ENCODE results near the gene NXPE3. TPM values are rescaled to one million over a fixed set of nuclear protein-coding genes. Genes with fewer than 3 reads are reported as not detected.

The NXPE3 gene
- total and polyA plus RNA-seq, 4 donors = 4.5 to 14.2 (median 8.0) TPM

GRCh38 chr3:101784855-101785613 is 6.0 kb downstream of the NXPE3 start:
- Histone ChIP-seq H3K9me3 (ENCODE audit: control insufficient read depth in 4 of 4, insufficient read depth in 3 of 4, low read length in 3 of 4) (no peaks in the 10 kb centered on the region), H3K36me3 (ENCODE audit: control insufficient read depth in 4 of 4, insufficient read depth in 4 of 4, low read length in 4 of 4) (peaks cover 18 to 52% (median 35%) of the 10 kb centered on the region in 4 donors), H3K4me3 (peak overlapping the region; percentile 31), H3K27me3 (ENCODE audit: control insufficient read depth in 3 of 3, insufficient read depth in 3 of 3, low read length in 2 of 3) (no peaks in the 10 kb centered on the region), H3K27ac (ENCODE audit: low read depth in 1 of 2, low read length in 1 of 2) (peak overlapping the region in 1 of 2 donors; percentile 87), H3K4me1 (ENCODE audit: control insufficient read depth in 5 of 5, insufficient read depth in 5 of 5, low read length in 5 of 5) (peaks cover 0 to 15% (median 7%) of the 10 kb centered on the region in 5 donors), H3K9ac (ENCODE audit: insufficient read depth in 1 of 2, low read length in 2 of 2) (no peak overlapping the region)
- 30 to 63% methylated on average over 5 of the region's 5 CpGs for WGBS, 2 donors
- ATAC-seq (ENCODE audit: insufficient read depth, low FRiP score) = no peak
- no peak for TF ChIP-seq CTCF (IDR thresholded peaks at IDR 0.05; ENCODE audit: control extremely low read depth, extremely low read depth)
- DNase-seq = no peak

GRCh38 chr3:101791778-101792177 is 12.8 kb downstream of the NXPE3 start:
- DNase-seq (no peak), ATAC-seq (ENCODE audit: insufficient read depth, low FRiP score) (no peak)
- WGBS, 2 donors = 84 to 85% methylated on average over 4 of the region's 4 CpGs
- Histone ChIP-seq H3K36me3 (ENCODE audit: control insufficient read depth in 4 of 4, insufficient read depth in 4 of 4, low read length in 4 of 4) (peaks cover 8 to 64% (median 30%) of the 10 kb centered on the region in 4 donors), H3K27ac (ENCODE audit: low read depth in 1 of 2, low read length in 1 of 2) (no peak overlapping the region), H3K4me3 (no peak overlapping the region), H3K27me3 (ENCODE audit: control insufficient read depth in 3 of 3, insufficient read depth in 3 of 3, low read length in 2 of 3) (no peaks in the 10 kb centered on the region), H3K4me1 (ENCODE audit: control insufficient read depth in 5 of 5, insufficient read depth in 5 of 5, low read length in 5 of 5) (peaks cover 0 to 2% (median 0%) of the 10 kb centered on the region in 5 donors), H3K9me3 (ENCODE audit: control insufficient read depth in 4 of 4, insufficient read depth in 3 of 4, low read length in 3 of 4) (peaks cover 0 to 2% (median 0%) of the 10 kb centered on the region in 4 donors), H3K9ac (ENCODE audit: insufficient read depth in 1 of 2, low read length in 2 of 2) (no peak overlapping the region)
- TF ChIP-seq CTCF (IDR thresholded peaks at IDR 0.05; ENCODE audit: control extremely low read depth, extremely low read depth) = no peak

- 95 to 99% methylated on average over 3 of the region's 3 CpGs for WGBS, 2 donors
- TF ChIP-seq CTCF (IDR thresholded peaks at IDR 0.05; ENCODE audit: control extremely low read depth, extremely low read depth) = no peak
- ATAC-seq (ENCODE audit: insufficient read depth, low FRiP score) (no peak), DNase-seq (no peak)
- Histone ChIP-seq H3K4me1 (ENCODE audit: control insufficient read depth in 5 of 5, insufficient read depth in 5 of 5, low read length in 5 of 5) (peaks cover 0 to 2% (median 0%) of the 10 kb centered on the region in 5 donors), H3K27ac (ENCODE audit: low read depth in 1 of 2, low read length in 1 of 2) (no peak overlapping the region), H3K9ac (ENCODE audit: insufficient read depth in 1 of 2, low read length in 2 of 2) (no peak overlapping the region), H3K4me3 (no peak overlapping the region), H3K27me3 (ENCODE audit: control insufficient read depth in 3 of 3, insufficient read depth in 3 of 3, low read length in 2 of 3) (no peaks in the 10 kb centered on the region), H3K9me3 (ENCODE audit: control insufficient read depth in 4 of 4, insufficient read depth in 3 of 4, low read length in 3 of 4) (peaks cover 0 to 2% (median 0%) of the 10 kb centered on the region in 4 donors), H3K36me3 (ENCODE audit: control insufficient read depth in 4 of 4, insufficient read depth in 4 of 4, low read length in 4 of 4) (peaks cover 3 to 48% (median 12%) of the 10 kb centered on the region in 4 donors)
Measured at GRCh38 chr3:101796077-101796680, 17.2 kb downstream of the NXPE3 start.
